GM20000 (cell line): Measurements from ENCODE around the gene TTC7B.

Experiments
- DNase-seq: peaks from one replicate; pipeline ENCODE4 v3.0.0; 2012; ENCODE audit warnings: low spot score
- CTCF ChIP-seq: IDR thresholded peaks from 2 replicates; pipeline ENCODE4 v1.5.1; 2012; ENCODE audit warnings: mild to moderate bottlenecking, control low read depth; ENCODE audit errors: extremely low read depth, missing control alignments

The TTC7B gene

GRCh38 chr14:90558983-90559590 lies 257.1 kb downstream of the TTC7B start:
- no peak for DNase-seq
- no peak for TF ChIP-seq CTCF

- no peak for TF ChIP-seq CTCF
- no peak for DNase-seq
Measured at GRCh38 chr14:90558041-90558982, 257.9 kb downstream of the TTC7B start.

- TF ChIP-seq CTCF = no peak
- DNase-seq = no peak
Measured at GRCh38 chr14:90557516-90557915, 258.7 kb downstream of the TTC7B start.

- no peak for DNase-seq
- TF ChIP-seq CTCF = no peak
Measured at GRCh38 chr14:90556666-90557450, 259.4 kb downstream of the TTC7B start.

GRCh38 chr14:90556012-90556477 lies 260.2 kb downstream of the TTC7B start:
- DNase-seq = no peak
- no peak for TF ChIP-seq CTCF

GRCh38 chr14:90555126-90556011 lies 260.9 kb downstream of the TTC7B start:
- DNase-seq = no peak
- no peak for TF ChIP-seq CTCF
